ENCODE measurements around the gene ARHGAP1.

Gene ARHGAP1

GRCh38 chr11:46665356-46665755, 35.1 kb downstream of the ARHGAP1 start:
- no peak for DNase-seq (ENCODE audit: low read depth)
- TF ChIP-seq CTCF (IDR thresholded peaks at IDR 0.05; ENCODE audit: low read depth, low read length, missing control alignments): no peak
- H3K4me3 ChIP-seq (ENCODE audit: low read depth, low read length): no peak overlapping the region

- no peak for TF ChIP-seq CTCF (IDR thresholded peaks at IDR 0.05; ENCODE audit: low read depth, low read length, missing control alignments)
- no peak overlapping the region for H3K4me3 ChIP-seq (ENCODE audit: low read depth, low read length)
- DNase-seq (ENCODE audit: low read depth): no peak
Observed at GRCh38 chr11:46664612-46665011, 35.8 kb downstream of the ARHGAP1 start.

GRCh38 chr11:46663277-46663940, 37.0 kb downstream of the ARHGAP1 start:
- no peak for DNase-seq (ENCODE audit: low read depth)
- TF ChIP-seq CTCF (IDR thresholded peaks at IDR 0.05; ENCODE audit: low read depth, low read length, missing control alignments): no peak
- no peak overlapping the region for H3K4me3 ChIP-seq (ENCODE audit: low read depth, low read length)

GRCh38 chr11:46662366-46662765, 38.1 kb downstream of the ARHGAP1 start:
- no peak for DNase-seq (ENCODE audit: low read depth)
- H3K4me3 ChIP-seq (ENCODE audit: low read depth, low read length): no peak overlapping the region
- no peak for TF ChIP-seq CTCF (IDR thresholded peaks at IDR 0.05; ENCODE audit: low read depth, low read length, missing control alignments)

- no peak for DNase-seq (ENCODE audit: low read depth)
- no peak overlapping the region for H3K4me3 ChIP-seq (ENCODE audit: low read depth, low read length)
- no peak for TF ChIP-seq CTCF (IDR thresholded peaks at IDR 0.05; ENCODE audit: low read depth, low read length, missing control alignments)
Observed at GRCh38 chr11:46661836-46662235, 38.6 kb downstream of the ARHGAP1 start.

GRCh38 chr11:46659908-46660307, 40.5 kb downstream of the ARHGAP1 start:
- no peak for DNase-seq (ENCODE audit: low read depth)
- no peak overlapping the region for H3K4me3 ChIP-seq (ENCODE audit: low read depth, low read length)
- no peak for TF ChIP-seq CTCF (IDR thresholded peaks at IDR 0.05; ENCODE audit: low read depth, low read length, missing control alignments)

GRCh38 chr11:46658259-46658658, 42.2 kb downstream of the ARHGAP1 start:
- H3K4me3 ChIP-seq (ENCODE audit: low read depth, low read length): no peak overlapping the region
- no peak for DNase-seq (ENCODE audit: low read depth)
- no peak for TF ChIP-seq CTCF (IDR thresholded peaks at IDR 0.05; ENCODE audit: low read depth, low read length, missing control alignments)

Data from GM12864 (cell line).